Right ventricle myocardium superior (tissue), 1 donor: ENCODE results near the gene CMTM8. TPM values are rescaled to one million over a fixed set of nuclear protein-coding genes. Genes with fewer than 3 reads are reported as not detected.
A peak's percentile ranks its signal among the peaks of the same experiment; 100 is the strongest.

ENCODE experiments used
- ATAC-seq: fragments of 200-7000 bp; cut with Tn5 transposase; one replicate; pipeline ENCODE4 v1.9.1; 2020; ENCODE audit warnings: mild to moderate bottlenecking; ENCODE audit not compliant: poor library complexity
- DNase-seq: peaks from one replicate; pipeline ENCODE4 v3.0.0-alpha.2; 2020
- intact Hi-C: fragments of 100-400 bp; cut with DNase I; formaldehyde crosslinking; loops from one replicate; pipeline ENCODE4 v1.11.2; 2022
- total RNA-seq: library from RNA; stranded (reverse); fragmentation: NEBNext Ultra II Directional; extraction: Animal tissue kit (Norgen Biotek cat#: 25700); gene quantifications from one replicate; pipeline ENCODE4 v1.2.1, GENCODE V29; 2021
- donor health status: DM: no; HTN: yes; CAD: no; lungs with severe emphysema.

CMTM8 gene
- total RNA-seq, 1 donor from 2014 or later: 4.4 TPM

GRCh38 chr3:32258869-32259268 is 20.4 kb downstream of the CMTM8 start:
- DNase-seq (no peak), ATAC-seq (no peak)
- intact Hi-C loops: no loop called here

GRCh38 chr3:32261545-32261944 is 23.1 kb downstream of the CMTM8 start:
- ATAC-seq: no peak
- DNase-seq: no peak
- intact Hi-C loops: no loop called here

GRCh38 chr3:32262201-32262600 is 23.7 kb downstream of the CMTM8 start:
- intact Hi-C loops: no loop called here
- ATAC-seq (no peak), DNase-seq (no peak)

- DNase-seq: no peak
- intact Hi-C loops: no loop called here
- no peak for ATAC-seq
These were observed 35.8 kb downstream of the CMTM8 start for GRCh38 chr3:32274306-32274705.

- intact Hi-C loops: no loop called here
- DNase-seq (no peak), ATAC-seq (no peak)
These were observed 37.0 kb downstream of the CMTM8 start for GRCh38 chr3:32275506-32275905.

GRCh38 chr3:32276279-32276841 is 37.9 kb downstream of the CMTM8 start:
- no peak for ATAC-seq
- intact Hi-C loops: no loop called here
- no peak for DNase-seq

GRCh38 chr3:32278714-32279113 is 40.2 kb downstream of the CMTM8 start:
- no peak for ATAC-seq

GRCh38 chr3:32280262-32280910 is 41.9 kb downstream of the CMTM8 start:
- no peak for DNase-seq
- intact Hi-C loops: no loop called here
- ATAC-seq: no peak

More at GRCh38 chr3:32278714-32279113, 40.2 kb downstream of the CMTM8 start:
- intact Hi-C loops: no loop called here
- DNase-seq: no peak

- intact Hi-C loops: no loop called here
- DNase-seq (no peak), ATAC-seq (no peak)
These were observed 43.2 kb downstream of the CMTM8 start for GRCh38 chr3:32281570-32282106.

GRCh38 chr3:32282578-32283154 is 44.2 kb downstream of the CMTM8 start:
- DNase-seq: no peak
- intact Hi-C loops: no loop called here
- ATAC-seq: no peak

GRCh38 chr3:32283304-32283703 is 44.8 kb downstream of the CMTM8 start:
- peak; percentile 72 for DNase-seq
- intact Hi-C loops: no loop called here
- ATAC-seq: peak; percentile 63

GRCh38 chr3:32284443-32285212 is 46.1 kb downstream of the CMTM8 start:
- no peak for DNase-seq
- intact Hi-C loops: no loop called here

GRCh38 chr3:32285891-32286290 is 47.4 kb downstream of the CMTM8 start:
- intact Hi-C loops: no loop called here
- DNase-seq (no peak), ATAC-seq (no peak)

More at GRCh38 chr3:32284443-32285212, 46.1 kb downstream of the CMTM8 start:
- no peak for ATAC-seq

GRCh38 chr3:32288819-32289218 is 50.3 kb downstream of the CMTM8 start:
- no peak for DNase-seq
- intact Hi-C loops: no loop called here
- ATAC-seq: no peak

GRCh38 chr3:32290619-32291018 is 52.1 kb downstream of the CMTM8 start:
- intact Hi-C loops: no loop called here

GRCh38 chr3:32292085-32292796 is 53.8 kb downstream of the CMTM8 start:
- intact Hi-C loops: no loop called here
- ATAC-seq: no peak
- no peak for DNase-seq

More at GRCh38 chr3:32290619-32291018, 52.1 kb downstream of the CMTM8 start:
- DNase-seq: no peak
- ATAC-seq: no peak

GRCh38 chr3:32293903-32294302 is 55.4 kb downstream of the CMTM8 start:
- ATAC-seq: no peak
- intact Hi-C loops: no loop called here
- DNase-seq: no peak
